Measurements from ENCODE around the gene LAG3.

LAG3 gene

GRCh38 chr12:6772331-6772695 is at the start of gene LAG3:
LAG3 (plus strand) TSS chr12:6772520; CDS start chr12:6772853, 333 bp downstream.
- Histone ChIP-seq H3K27ac (ENCODE audit: poor library complexity, severe bottlenecking) (no peak within 1 kb of the TSS), H3K36me3 (ENCODE audit: low read depth) (peaks cover 9% of the 10 kb centered on the region; the same call in 1 of the 2 replicates), H3K4me3 (ENCODE audit: severe bottlenecking) (no peak within 1 kb of the TSS), H3K4me1 (ENCODE audit: insufficient read depth, poor library complexity, severe bottlenecking) (peaks cover 5% of the 10 kb centered on the region), H3K9me3 (ENCODE audit: severe bottlenecking) (no peaks in the 10 kb centered on the region), H3K27me3 (ENCODE audit: insufficient read depth, poor library complexity, severe bottlenecking) (no peaks in the 10 kb centered on the region)
- DNase-seq (ENCODE audit: low spot score) (no peak), ATAC-seq (ENCODE audit: low read depth) (no peak)
- TF ChIP-seq CTCF (IDR thresholded peaks at IDR 0.05; ENCODE audit: poor library complexity, severe bottlenecking): no peak

- no peak for TF ChIP-seq CTCF (IDR thresholded peaks at IDR 0.05; ENCODE audit: poor library complexity, severe bottlenecking)
- peak overlapping the region; percentile 70 for H3K27ac ChIP-seq (ENCODE audit: poor library complexity, severe bottlenecking)
- ATAC-seq (ENCODE audit: low read depth): no peak
Measured at GRCh38 chr12:6722863-6723262, 49.5 kb upstream of the LAG3 start.

GRCh38 chr12:6723607-6724408 is 48.5 kb upstream of the LAG3 start, which contains the start of gene COPS7A:
COPS7A (plus strand) TSS chr12:6724046; CDS start chr12:6724657, 611 bp downstream.
- ATAC-seq (ENCODE audit: low read depth): peak; percentile 97
- H3K27ac ChIP-seq (ENCODE audit: poor library complexity, severe bottlenecking): peak within 1 kb of the TSS; percentile 70

More at GRCh38 chr12:6722863-6723262, 49.5 kb upstream of the LAG3 start:
- H3K27me3 ChIP-seq (ENCODE audit: insufficient read depth, poor library complexity, severe bottlenecking): no peaks in the 10 kb centered on the region
- H3K4me1 ChIP-seq (ENCODE audit: insufficient read depth, poor library complexity, severe bottlenecking): peaks cover 8% of the 10 kb centered on the region
- DNase-seq (ENCODE audit: low spot score): no peak
- peaks cover 7% of the 10 kb centered on the region; the same call in 1 of the 2 replicates for H3K36me3 ChIP-seq (ENCODE audit: low read depth)
- no peaks in the 10 kb centered on the region for H3K9me3 ChIP-seq (ENCODE audit: severe bottlenecking)
- H3K4me3 ChIP-seq (ENCODE audit: severe bottlenecking): peak overlapping the region; percentile 52

GRCh38 chr12:6724409-6724797 is 47.9 kb upstream of the LAG3 start:
- H3K27me3 ChIP-seq (ENCODE audit: insufficient read depth, poor library complexity, severe bottlenecking): no peaks in the 10 kb centered on the region
- H3K9me3 ChIP-seq (ENCODE audit: severe bottlenecking): no peaks in the 10 kb centered on the region
- peak; percentile 7 for ATAC-seq (ENCODE audit: low read depth)
- H3K36me3 ChIP-seq (ENCODE audit: low read depth): peaks cover 17% of the 10 kb centered on the region
- TF ChIP-seq CTCF (IDR thresholded peaks at IDR 0.05; ENCODE audit: poor library complexity, severe bottlenecking): no peak
- no peak for DNase-seq (ENCODE audit: low spot score)
- peak overlapping the region; percentile 70 for H3K27ac ChIP-seq (ENCODE audit: poor library complexity, severe bottlenecking)
- H3K4me1 ChIP-seq (ENCODE audit: insufficient read depth, poor library complexity, severe bottlenecking): peaks cover 8% of the 10 kb centered on the region
- H3K4me3 ChIP-seq (ENCODE audit: severe bottlenecking): peak overlapping the region; percentile 52

More at GRCh38 chr12:6723607-6724408, 48.5 kb upstream of the LAG3 start, which contains the start of gene COPS7A:
- no peaks in the 10 kb centered on the region for H3K27me3 ChIP-seq (ENCODE audit: insufficient read depth, poor library complexity, severe bottlenecking)
- peak; percentile 98 for DNase-seq (ENCODE audit: low spot score)
- H3K4me1 ChIP-seq (ENCODE audit: insufficient read depth, poor library complexity, severe bottlenecking): peaks cover 8% of the 10 kb centered on the region
- H3K9me3 ChIP-seq (ENCODE audit: severe bottlenecking): no peaks in the 10 kb centered on the region
- H3K4me3 ChIP-seq (ENCODE audit: severe bottlenecking): peak within 1 kb of the TSS; percentile 52
- TF ChIP-seq CTCF (IDR thresholded peaks at IDR 0.05; ENCODE audit: poor library complexity, severe bottlenecking): peak; percentile 23
- H3K36me3 ChIP-seq (ENCODE audit: low read depth): peaks cover 15% of the 10 kb centered on the region

GRCh38 chr12:6725350-6725749 is 47.0 kb upstream of the LAG3 start:
- no peaks in the 10 kb centered on the region for H3K27me3 ChIP-seq (ENCODE audit: insufficient read depth, poor library complexity, severe bottlenecking)
- peak overlapping the region; percentile 70 for H3K27ac ChIP-seq (ENCODE audit: poor library complexity, severe bottlenecking)
- no peak overlapping the region for H3K4me3 ChIP-seq (ENCODE audit: severe bottlenecking)
- H3K9me3 ChIP-seq (ENCODE audit: severe bottlenecking): no peaks in the 10 kb centered on the region
- H3K36me3 ChIP-seq (ENCODE audit: low read depth): peaks cover 20% of the 10 kb centered on the region
- no peak for DNase-seq (ENCODE audit: low spot score)
- H3K4me1 ChIP-seq (ENCODE audit: insufficient read depth, poor library complexity, severe bottlenecking): peaks cover 8% of the 10 kb centered on the region
- ATAC-seq (ENCODE audit: low read depth): no peak
- TF ChIP-seq CTCF (IDR thresholded peaks at IDR 0.05; ENCODE audit: poor library complexity, severe bottlenecking): no peak
